ENCODE data around the gene ADTRP. TPM values are rescaled to one million over a fixed set of nuclear protein-coding genes. Genes with fewer than 3 reads are reported as not detected.

Gene ADTRP
- total and polyA plus RNA-seq, 10 of the 15 experiments (the other 5 are each of a cell fraction or from before 2014, with no cell fraction given) = 0.10 to 2.6 (median 2.1) TPM

GRCh38 chr6:11672669-11673068, 105.9 kb downstream of the ADTRP start:
- Histone ChIP-seq H3K4me2 (ENCODE audit: control insufficient read depth, insufficient read depth) (no peak overlapping the region), H3K9me3 (replicated peaks; ENCODE audit: control insufficient read depth, insufficient read depth, low read length) (peaks cover 3% of the 10 kb centered on the region; the same call in 2 of the 3 replicates), H3K4me3 (no peak overlapping the region), H3K27ac (ENCODE audit: control insufficient read depth, insufficient read depth) (no peak overlapping the region), H3K36me3 (ENCODE audit: control insufficient read depth in 2 of 2, insufficient read depth in 2 of 2, low read length in 1 of 2) (no peaks in the 10 kb centered on the region), H3K4me1 (ENCODE audit: control insufficient read depth, insufficient read depth, low read length) (no peaks in the 10 kb centered on the region), H2AFZ (ENCODE audit: control insufficient read depth, low read depth, low read length) (no peak overlapping the region), H4K20me1 (ENCODE audit: control insufficient read depth, insufficient read depth) (no peaks in the 10 kb centered on the region), H3K9ac (ENCODE audit: control insufficient read depth, insufficient read depth, low read length) (no peak overlapping the region), H3K27me3 (replicated peaks in 1 of 2; ENCODE audit: control insufficient read depth in 2 of 2, insufficient read depth in 2 of 2, low read length in 1 of 2) (no peaks in the 10 kb centered on the region), H3K79me2 (ENCODE audit: control insufficient read depth, insufficient read depth, low read length) (no peaks in the 10 kb centered on the region)
- ChIA-PET CTCF (interaction anchor here (0.8 to 1.3 kb wide), 2 partner anchors 10 to 14 kb away, joined by 3 read pairs; no protein-coding TSS in a partner anchor), SMC1A (ENCODE audit: uncharacterized antibody, unreplicated experiment) (interaction anchor here (0.8 to 1.5 kb wide), 5 partner anchors 12 to 41 kb away, joined by 3 to 4 read pairs (median 4); no protein-coding TSS in a partner anchor), RAD21 (ENCODE audit: unreplicated experiment) (no interaction called here), POLR2A (no interaction called here)
- FAIRE-seq (no peak), ATAC-seq (no peak; the same call in 2 of the 3 replicates), DNase-seq (ENCODE audit: low read depth, low spot score) (no peak)
- intact Hi-C loops (cut with micrococcal nuclease; ENCODE audit: unreplicated experiment) (no loop called here), in situ Hi-C loops (cut with MboI) (no loop called here)
- TF ChIP-seq MAX (IDR thresholded peaks at IDR 0.05; ENCODE audit: low read depth, low read length) (no peak), POU2F2 (IDR thresholded peaks at IDR 0.05; ENCODE audit: borderline replicate concordance, low read depth, low read length) (0 out of 3 replicates have a peak, but pooled peaks have one; percentile 25)
- no TSS peak for BruUV-seq (replicated peaks)
- WGBS (ENCODE audit: insufficient coverage, insufficient replicate concordance, low lambda C conversion rate, missing lambda C conversion rate) = 44% methylated on average over 5 of the region's 5 CpGs

GRCh38 chr6:11672256-11672655, 106.3 kb downstream of the ADTRP start:
- in situ Hi-C loops (cut with MboI) = no loop called here
- Histone ChIP-seq H3K4me2 (ENCODE audit: control insufficient read depth, insufficient read depth) (no peak overlapping the region), H3K9ac (ENCODE audit: control insufficient read depth, insufficient read depth, low read length) (no peak overlapping the region), H3K79me2 (ENCODE audit: control insufficient read depth, insufficient read depth, low read length) (no peaks in the 10 kb centered on the region), H3K4me3 (no peak overlapping the region), H3K36me3 (ENCODE audit: control insufficient read depth in 2 of 2, insufficient read depth in 2 of 2, low read length in 1 of 2) (no peaks in the 10 kb centered on the region), H3K27me3 (replicated peaks in 1 of 2; ENCODE audit: control insufficient read depth in 2 of 2, insufficient read depth in 2 of 2, low read length in 1 of 2) (no peaks in the 10 kb centered on the region), H4K20me1 (ENCODE audit: control insufficient read depth, insufficient read depth) (no peaks in the 10 kb centered on the region), H3K27ac (ENCODE audit: control insufficient read depth, insufficient read depth) (no peak overlapping the region), H3K9me3 (replicated peaks; ENCODE audit: control insufficient read depth, insufficient read depth, low read length) (peaks cover 3% of the 10 kb centered on the region; the same call in 2 of the 3 replicates), H2AFZ (ENCODE audit: control insufficient read depth, low read depth, low read length) (no peak overlapping the region), H3K4me1 (ENCODE audit: control insufficient read depth, insufficient read depth, low read length) (no peaks in the 10 kb centered on the region)
- SMC1A ChIA-PET (ENCODE audit: uncharacterized antibody, unreplicated experiment) = interaction anchor here (0.8 to 1.2 kb wide), 2 partner anchors 12 to 16 kb away, joined by 3 to 4 read pairs; no protein-coding TSS in a partner anchor
- RAD21 ChIA-PET (ENCODE audit: unreplicated experiment) = no interaction called here
- FAIRE-seq = no peak
- POLR2A ChIA-PET = no interaction called here
- no TSS peak for BruUV-seq (replicated peaks)
- ATAC-seq = no peak
- CTCF ChIA-PET = interaction anchor here (0.8 to 0.9 kb wide), 2 partner anchors 14 to 16 kb away, joined by 3 to 4 read pairs; no protein-coding TSS in a partner anchor
- intact Hi-C loops (cut with micrococcal nuclease; ENCODE audit: unreplicated experiment) = no loop called here
- DNase-seq (ENCODE audit: low read depth, low spot score) = no peak
- TF ChIP-seq ZBED1 (IDR thresholded peaks at IDR 0.05; ENCODE audit: borderline replicate concordance) (no peak), SPI1 (IDR thresholded peaks at IDR 0.05; ENCODE audit: borderline replicate concordance, insufficient read depth, low read depth, low read length) (no peak), HSF1 (IDR thresholded peaks at IDR 0.05; ENCODE audit: low read depth, low read length) (no peak), TCF3 (IDR thresholded peaks at IDR 0.05; ENCODE audit: borderline replicate concordance, insufficient read depth, low read depth, low read length) (no peak), BCL3 (IDR thresholded peaks at IDR 0.05; ENCODE audit: borderline replicate concordance, insufficient read depth, low read depth, low read length, poor library complexity, severe bottlenecking) (no peak), IRF4 (IDR thresholded peaks at IDR 0.05; ENCODE audit: low read depth, low read length) (no peak), IRF3 (IDR thresholded peaks at IDR 0.05) (no peak), POLR2A (IDR thresholded peaks at IDR 0.05; ENCODE audit: low read depth, low read length) (no peak), PAX5 (IDR thresholded peaks at IDR 0.05; ENCODE audit: borderline replicate concordance, low read depth, low read length) (no peak), SIN3A (IDR thresholded peaks at IDR 0.05; ENCODE audit: low read depth, low read length) (no peak), ZNF274 (IDR thresholded peaks at IDR 0.05; ENCODE audit: insufficient read depth, insufficient read length) (no peak), KDM1A (IDR thresholded peaks at IDR 0.05; ENCODE audit: borderline replicate concordance) (no peak), SIX5 (IDR thresholded peaks at IDR 0.05; ENCODE audit: low read depth, low read length, severe bottlenecking) (no peak)
